Fibroblast of peridontal ligament (primary cell): Measurements from ENCODE around the gene HMGCS2.

Experiments used
- DNase-seq: peaks from one replicate; pipeline ENCODE4 v3.0.0-alpha.2; 2010; ENCODE audit errors: extremely low read depth

HMGCS2 gene

DNA sequence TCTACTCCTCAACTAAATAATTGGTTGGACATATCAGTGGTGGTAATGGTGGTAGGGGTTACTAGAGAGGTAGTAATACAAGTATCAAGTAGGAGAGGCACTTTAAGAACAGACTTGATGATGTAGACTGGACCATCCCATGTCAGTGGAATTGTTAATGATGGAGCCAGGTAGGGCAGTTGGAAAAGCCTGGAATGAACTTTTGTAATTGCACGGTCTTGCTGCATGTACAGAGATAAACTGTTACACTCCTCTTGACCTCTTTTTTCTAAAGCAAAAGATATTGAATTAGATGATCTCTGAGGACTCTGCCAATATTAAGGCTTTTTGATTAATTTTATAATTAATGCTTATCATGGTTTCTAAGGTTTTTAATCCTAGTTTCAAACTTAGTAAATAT is 5.8 kb downstream of the HMGCS2 start:
- no peak for DNase-seq

DNA sequence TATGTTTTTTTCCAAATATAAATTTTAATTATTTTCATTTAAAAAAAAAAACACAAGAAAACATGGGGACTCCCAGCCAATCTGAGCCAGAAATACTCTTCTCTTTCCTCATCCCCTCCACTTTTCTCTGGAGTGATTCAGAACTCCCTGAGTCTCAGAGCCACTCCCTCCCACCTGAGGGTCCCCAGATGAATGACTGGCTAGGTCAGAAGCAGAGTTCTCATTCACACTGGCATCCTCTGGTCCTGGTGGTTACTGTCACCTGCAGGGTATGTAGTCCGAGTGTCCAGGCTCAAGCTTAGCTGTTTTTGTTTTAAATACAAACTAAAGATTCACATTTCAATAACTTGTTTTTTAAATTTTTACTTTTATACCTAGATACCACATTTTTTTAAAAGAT is 6.3 kb downstream of the HMGCS2 start:
- no peak for DNase-seq

DNA sequence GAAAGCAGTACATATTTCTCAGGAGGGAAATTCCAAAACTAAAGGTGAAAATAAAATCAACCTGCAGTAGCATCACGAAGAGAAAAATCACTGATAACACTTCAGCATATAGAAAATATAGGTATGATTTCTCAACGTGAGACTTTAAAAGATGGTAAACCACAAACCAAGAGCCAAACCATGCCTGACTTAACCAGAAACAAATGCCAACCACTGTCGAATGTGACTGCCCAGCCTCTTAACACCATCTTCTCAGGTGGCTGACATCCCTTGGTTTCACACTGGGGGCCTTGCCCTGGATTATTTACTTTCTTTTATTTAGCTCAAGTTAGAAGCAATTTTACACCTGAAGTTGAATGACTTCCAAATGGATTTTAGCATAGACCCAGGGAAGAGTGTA is 10.1 kb downstream of the HMGCS2 start:
- no peak for DNase-seq

DNA sequence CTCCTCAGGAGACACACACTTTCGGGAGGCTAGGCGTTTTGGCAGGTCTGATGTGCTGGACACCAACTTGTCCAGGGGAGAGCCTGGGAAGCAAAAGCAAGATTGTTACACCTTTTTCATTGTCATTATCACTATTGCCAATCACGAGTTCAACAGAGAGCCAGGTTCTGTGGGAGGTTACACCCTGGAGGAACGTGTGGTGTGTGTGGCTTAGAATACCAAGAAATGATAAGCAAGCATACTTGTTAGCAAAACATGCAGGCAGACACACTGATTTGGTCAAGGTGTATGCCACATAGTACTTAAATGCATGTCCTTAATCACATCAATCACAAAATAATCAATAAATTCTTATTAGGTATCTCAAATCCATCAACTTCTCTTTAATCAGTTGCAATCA is 16.1 kb downstream of the HMGCS2 start:
- no peak for DNase-seq

DNA sequence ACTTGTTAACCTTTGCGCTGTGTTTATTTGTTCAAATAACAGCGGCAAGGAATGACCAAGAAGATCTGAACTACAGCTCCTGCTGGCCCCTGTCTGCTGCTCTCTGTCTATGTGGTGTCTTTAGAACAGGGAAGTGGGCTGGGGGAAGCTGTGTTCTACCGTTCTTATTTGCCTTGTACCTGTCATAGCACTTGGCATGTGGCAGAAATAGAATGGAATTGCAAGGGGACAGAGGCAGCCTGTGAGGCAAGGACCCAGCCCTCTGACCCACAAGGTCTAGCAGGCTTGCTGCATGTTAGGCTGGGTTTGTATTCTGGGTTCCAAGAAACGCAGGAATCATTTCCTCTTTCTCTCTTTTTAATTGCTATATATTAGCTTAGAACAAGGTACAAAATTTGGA is 20.7 kb downstream of the HMGCS2 start:
- no peak for DNase-seq

DNA sequence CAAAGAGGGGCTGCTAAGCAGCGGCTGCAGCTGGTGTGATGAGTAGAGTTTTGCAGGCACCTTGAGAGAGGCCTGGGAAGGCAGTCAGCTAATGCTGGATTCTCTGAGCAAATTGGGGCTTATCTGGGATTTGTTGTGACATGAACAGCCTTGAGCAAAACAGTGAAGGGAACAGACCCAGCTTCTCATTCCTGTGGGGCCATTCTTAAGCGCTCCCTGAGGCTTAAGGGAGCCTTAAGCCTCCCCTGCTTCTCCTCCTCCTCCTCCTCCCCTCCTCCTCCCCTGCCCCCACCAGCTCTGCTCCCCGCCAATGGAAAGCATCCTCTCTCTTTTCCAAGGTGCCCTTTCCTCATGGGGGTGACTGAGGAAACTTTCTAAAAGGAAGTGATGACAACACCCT is 21.3 kb downstream of the HMGCS2 start:
- no peak for DNase-seq

DNA sequence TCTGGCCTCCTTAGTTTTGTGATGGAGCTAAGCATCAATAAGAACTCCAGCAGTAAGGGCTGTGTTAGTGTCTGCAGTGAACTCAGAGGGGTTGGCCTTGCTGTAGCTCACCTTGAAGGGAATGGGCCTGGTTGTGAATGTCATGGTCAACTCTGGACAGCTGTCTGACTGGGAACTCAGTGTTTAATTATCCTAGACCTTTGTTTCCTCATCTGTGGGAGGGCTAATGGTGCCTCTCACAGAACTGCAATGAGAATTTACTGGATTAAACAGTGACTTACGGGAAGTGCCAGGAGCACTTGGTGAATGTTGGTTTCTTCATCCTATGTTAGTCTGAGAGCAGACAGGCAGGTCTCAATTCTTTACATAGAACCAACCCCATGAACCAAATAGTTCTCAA is 23.7 kb downstream of the HMGCS2 start:
- no peak for DNase-seq

DNA sequence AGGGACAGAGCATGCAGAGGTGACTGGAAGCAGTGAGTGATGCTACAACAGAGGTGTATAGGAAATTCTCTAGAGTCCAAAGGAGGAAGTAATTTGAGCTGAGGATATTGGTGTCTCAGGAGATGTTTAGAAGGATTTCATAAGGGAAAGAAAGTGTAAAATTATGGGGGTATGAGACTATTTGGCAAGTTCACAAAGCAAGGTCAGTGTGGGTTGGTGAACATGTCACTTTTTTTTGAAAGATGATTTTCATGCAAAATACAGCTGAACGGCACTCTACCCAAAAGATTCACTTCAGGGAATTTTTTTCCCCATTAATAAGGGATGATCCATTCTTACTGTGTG is 24.1 kb downstream of the HMGCS2 start:
- DNase-seq, result no peak

DNA sequence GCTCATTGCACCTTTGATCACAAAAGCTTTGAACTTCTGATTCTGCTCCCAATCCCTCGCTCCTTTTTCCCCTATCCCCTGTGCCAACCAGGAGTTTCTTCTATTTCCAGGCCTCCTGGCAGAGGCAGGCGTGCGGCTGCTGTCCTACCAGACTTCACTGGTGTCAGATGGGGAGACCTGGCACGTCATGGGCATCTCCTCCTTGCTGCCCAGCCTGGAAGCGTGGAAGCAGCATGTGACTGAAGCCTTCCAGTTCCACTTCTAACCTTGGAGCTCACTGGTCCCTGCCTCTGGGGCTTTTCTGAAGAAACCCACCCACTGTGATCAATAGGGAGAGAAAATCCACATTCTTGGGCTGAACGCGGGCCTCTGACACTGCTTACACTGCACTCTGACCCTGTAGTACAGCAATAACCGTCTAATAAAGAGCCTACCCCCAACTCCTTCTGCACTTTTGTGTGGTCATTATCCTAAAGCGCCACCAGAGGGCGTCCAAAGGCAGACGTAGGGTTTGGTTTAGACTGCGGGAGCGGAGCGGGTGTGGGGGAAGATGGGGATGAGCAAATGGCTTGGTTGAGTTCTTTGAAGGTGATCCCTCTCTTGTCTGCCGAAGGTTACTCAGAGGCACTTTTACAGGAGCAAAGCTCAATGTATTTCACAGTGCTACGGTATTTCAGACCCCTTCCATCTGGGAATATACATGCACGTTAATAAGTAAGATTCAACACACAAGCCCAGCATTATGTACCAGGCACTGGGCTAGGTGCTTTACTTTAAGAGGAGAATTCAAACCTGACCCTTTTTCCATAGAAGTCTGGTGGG is 24.7 kb downstream of the HMGCS2 start:
- DNase-seq, result peak; percentile 71

DNA sequence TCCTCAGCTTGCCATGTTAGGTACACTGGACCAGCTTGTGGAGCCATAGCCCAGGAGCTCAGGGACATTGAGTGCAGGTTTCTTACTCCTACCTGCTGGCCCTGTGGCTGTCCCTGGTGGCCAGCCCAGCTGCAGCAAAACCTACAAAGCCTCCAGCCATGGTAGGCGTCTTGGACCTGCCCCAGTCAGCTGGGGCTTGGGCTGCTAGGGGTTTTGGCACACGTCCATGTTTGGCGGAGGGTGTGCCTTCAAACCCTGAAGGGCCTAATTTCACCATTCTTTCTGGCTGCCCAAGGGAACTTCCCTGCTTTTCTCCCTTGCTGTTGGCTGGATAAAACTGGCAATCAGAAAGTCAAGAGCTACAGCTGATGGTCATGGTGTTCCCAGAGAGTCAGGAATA is 25.4 kb downstream of the HMGCS2 start:
- DNase-seq, result no peak

DNA sequence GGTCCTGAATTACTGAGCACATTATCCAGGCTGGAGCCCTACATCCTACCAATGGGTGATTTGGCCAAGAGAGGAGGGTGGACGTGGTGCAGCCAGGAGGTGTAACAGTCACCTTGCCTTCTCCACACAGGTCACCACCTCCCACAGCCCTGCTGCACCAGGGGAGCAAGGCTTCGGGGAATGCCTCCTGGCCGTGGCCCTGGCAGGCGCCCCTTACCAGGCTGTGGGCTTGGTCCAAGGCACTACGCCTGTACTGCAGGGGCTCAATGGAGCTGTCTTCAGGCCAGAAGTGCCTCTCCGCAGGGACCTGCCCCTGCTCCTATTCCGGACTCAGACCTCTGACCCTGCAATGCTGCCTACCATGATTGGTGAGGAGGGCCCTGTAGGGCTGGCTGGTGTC is 26.0 kb downstream of the HMGCS2 start:
- DNase-seq, result no peak

DNA sequence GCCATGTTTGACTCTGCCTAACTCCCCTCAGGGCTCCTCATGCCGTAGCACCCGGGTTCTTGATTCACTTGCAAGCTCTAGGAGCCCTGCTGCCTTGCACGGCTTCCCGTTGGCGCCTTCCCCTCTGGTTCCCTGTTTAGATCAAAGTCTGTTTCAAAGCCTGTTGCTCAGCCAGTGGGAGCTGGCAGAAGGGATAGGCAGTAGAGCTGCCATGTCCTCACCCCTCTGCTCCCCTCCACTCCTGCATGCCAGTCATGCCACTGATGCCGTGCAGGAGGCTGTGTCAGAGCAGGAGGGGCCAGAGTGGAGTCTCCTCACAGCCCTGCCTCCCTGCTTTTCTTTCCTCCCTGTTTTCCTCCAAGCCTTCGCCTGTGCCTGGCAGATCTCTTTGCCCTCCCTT is 26.5 kb downstream of the HMGCS2 start:
- peak; percentile 8 for DNase-seq

DNA sequence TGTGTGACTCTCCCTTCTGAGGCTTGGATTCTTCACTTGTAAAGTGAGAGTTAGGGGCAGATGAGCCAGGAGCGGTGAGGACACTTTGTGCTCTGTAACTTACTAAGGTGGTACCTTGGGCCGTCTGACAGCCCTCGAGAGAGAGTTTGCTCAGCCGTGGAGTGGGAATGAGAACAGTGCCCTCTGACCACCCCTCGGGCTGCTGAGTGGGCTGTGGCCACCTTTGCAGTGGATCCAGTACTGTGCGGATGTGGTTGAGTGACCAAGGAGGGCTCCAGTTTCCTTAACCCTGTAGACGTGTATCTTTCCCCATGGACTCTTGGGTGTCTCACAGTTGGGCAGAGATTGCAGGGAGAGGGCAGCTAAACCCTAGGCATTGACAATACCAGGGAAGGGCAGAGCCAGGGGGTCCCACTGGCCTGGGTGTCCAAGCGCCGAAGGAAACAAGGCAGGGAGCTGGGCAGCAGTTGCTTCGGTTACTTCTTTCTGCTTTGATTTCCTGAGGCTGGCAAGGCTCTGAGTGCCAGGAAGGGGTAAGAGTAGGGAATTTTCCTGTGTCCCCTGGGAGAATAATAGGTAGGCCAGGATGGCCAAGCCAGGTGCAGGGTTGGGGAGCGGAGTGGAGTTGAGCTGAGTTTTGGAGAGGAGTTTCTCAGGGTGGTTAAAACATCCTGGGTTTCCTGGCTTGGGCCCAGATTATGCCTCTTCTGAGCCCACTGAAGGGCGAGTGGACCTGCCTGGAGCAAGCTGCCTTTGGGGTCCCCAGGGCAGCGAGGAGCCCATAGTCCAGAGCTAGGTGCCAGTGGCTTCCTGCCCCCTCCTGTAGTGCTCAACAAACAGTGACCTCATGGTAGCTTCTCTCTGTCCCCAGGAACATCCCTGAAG is 27.6 kb downstream of the HMGCS2 start:
- DNase-seq, result no peak

DNA sequence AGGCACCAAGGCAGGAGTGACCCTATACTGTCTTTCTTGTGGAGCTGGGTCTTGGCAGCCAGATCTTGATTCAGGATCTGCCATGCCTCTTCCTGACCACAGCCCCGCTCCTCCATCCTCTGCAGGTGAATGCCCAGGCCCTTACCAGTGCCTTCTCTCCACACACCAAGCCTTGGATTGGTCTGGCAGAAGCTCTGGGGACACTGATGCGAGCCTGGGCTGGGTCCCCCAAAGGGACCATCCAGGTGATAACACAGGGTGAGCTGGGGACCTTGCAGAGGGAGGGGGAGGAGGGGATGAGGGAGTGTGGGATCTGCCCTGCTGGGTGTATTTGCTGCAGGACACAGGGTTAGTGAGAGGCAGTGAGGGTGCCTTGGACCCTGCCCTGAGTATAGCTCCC is 28.4 kb downstream of the HMGCS2 start:
- no peak for DNase-seq

DNA sequence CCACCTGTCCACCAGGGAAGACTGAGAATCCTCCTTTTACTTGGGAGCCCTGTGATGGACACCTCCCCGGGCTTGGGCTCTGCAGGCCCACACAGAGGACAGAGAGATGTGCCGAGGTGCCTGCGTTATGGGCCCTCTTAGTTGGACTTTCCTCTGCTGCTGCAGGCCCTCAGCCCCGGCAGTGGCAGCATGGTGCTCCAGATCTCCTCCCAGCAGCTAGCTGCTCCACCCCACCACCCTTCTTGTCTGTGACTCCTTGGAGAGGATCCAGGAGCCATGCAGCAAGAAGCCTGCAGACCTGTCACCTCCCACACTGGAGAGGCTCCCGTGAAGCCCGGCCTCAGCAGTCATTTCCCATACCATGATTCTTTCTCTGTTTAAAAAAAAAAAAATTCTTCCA is 29.6 kb downstream of the HMGCS2 start:
- DNase-seq, result no peak

DNA sequence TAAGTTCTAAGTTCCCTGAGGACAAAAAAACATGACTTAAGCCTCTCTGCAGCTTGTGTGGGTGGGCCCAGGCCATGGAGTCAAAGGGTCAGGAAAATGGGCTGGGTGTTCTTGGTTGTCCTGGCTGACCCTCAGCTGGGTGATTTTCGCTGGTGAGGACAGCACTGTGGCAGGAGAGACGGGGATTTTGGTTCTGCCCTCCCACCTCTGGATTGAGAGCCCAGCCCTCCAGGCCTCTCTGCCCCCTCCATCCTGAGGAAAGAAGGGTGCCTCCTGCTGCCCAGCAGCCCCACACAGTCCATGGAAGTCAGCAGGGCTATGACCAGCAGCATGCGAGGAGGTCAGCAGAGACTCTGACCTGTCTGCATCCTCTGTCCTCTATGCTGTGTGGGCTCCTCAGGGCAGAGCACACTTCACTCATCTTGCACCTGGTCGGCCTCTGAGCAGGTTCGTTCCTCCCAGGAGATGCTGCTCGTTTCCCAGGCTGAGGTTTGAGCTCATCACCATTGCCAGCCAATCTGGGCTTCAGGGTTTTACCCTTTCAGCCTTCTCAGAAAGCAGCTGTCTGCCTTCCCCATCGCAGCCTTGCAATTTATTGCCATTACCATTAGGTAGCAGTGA is 30.5 kb downstream of the HMGCS2 start:
- no peak for DNase-seq

DNA sequence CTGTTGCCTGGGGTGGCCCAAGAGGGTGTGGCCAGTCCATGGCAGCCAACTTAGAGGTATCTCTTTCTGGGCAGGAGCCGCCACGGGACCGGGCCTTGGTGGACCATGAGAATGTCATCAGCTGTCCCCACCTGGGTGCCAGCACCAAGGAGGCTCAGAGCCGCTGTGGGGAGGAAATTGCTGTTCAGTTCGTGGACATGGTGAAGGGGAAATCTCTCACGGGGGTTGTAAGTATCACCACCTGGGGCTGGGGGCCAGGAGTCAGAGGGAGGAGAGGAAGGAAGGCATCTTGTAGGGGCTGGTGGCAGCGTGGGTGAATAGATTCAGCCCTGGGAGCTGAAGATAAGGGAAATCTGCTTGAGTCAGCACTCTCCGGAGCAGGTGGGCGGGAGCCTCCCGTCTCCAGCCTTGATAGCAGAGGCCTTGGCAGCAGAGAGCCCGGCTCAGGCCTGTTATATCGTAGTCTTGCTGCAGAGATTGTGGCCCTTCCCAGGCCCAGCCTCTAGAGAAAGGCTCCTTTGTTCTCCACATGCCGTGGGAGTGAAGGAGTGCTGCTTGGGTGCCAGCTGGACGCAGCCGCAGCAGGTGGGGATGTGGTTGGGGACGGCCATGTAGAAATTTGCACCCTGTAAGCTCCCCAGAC is 31.5 kb downstream of the HMGCS2 start:
- no peak for DNase-seq

DNA sequence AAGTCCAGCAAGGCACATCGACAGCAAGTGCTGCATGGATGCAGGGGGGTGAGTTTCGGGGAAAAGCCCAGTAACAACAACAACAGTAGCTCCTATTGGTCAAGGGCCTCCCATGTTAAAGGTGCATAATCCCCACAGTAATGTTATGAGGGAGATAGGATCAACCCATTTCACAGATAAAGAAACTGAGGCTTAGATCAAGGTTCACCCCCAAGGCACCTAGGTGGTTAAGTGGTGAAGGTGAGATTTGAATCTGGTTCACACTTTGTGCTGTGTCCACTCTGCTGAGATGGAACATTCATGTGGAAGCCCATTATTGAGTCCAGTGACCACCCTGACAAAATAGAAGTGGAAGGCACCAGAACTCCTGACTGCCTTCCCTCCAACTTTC is 32.1 kb downstream of the HMGCS2 start:
- no peak for DNase-seq

DNA sequence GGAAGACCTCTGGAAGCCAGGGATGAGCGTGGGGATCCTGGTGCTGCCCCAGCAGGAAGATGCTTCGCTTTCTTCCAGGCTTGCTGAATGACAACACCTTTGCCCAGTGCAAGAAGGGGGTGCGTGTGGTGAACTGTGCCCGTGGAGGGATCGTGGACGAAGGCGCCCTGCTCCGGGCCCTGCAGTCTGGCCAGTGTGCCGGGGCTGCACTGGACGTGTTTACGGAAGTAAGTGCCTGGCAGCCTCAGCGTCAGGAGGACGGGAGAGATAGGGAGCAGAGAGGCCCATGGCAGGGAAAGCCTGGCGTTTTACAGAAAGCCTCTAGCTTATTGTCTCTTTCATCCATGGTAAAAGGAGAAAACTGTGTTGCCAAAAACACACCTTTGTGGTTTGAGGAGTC is 33.5 kb downstream of the HMGCS2 start:
- DNase-seq, result no peak

DNA sequence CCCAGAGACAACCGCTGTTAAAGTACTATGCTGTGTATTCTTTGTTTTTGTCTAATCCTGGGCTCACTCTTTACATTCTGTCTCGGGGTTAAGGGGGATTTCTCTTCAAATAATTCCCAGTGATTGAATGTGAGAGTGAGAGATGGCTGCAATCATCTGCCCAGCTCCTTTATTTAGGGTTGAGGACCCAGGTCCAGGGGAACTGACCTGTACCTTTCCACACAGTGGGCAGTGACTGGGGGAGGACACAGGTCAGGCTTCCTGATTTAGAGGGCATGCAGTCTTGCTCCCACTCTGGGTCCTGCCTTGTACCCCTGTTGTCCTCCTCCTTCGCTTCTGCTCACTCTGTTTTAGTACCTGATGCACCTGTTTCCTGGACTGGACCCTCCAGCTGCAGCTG is 35.0 kb downstream of the HMGCS2 start:
- DNase-seq, result no peak

DNA sequence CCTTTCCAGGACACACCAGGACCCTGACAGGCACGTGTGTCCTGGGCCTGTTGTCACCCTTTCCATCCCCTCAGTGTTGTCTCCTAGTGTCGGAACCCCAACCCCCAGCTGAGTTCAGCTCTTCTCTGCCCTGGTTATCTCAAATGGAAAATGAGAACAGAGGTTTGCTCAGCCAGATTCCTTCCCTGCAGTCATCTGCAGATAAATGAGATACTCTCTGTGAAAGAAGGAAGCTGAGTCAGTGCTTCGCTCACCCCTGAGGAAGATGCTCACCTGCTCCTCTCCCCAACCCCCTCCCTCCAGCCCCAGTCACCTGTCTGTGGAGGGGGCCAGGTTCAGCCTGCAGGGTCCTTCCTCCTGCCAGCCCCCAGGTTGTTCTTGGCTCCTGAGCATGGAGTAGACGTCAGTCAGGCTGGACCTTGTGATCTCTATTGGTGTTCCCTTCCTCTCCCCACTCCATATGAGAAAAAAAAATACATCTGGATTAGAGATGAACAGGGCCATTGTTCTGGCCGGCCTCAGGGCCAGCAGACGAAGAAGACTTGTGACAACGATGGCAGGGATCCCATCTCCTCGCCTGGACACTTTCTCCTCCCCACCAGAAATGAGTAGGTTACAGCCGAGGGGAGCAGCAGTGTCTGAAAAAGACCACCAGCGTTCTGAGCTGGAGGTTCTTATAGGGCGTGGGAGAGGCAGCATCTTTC is 36.1 kb downstream of the HMGCS2 start:
- no peak for DNase-seq
